ENCODE measurements around the gene ATF6.
A peak's percentile ranks its signal among the peaks of the same experiment; 100 is the strongest.

Gene ATF6

DNA sequence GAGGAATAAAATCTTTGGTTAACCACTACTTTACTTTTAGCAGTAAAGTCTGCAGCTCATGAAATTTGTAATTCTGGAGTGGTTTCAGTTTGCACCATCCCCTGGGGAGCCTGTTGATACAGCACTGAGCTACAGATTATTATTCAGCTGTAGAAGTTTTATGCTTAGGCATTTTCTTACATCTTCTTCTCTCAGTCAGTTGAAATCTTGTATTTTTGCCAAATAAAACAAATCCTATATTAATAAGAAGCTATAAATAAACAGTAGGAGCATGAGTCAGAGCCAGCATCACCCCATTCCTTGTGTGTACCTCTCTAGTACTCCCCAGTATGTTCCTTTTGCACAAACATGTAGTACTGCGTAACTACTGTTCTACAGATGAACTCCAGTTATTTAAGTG, 118.9 kb downstream of the ATF6 start:
- no peak for TF ChIP-seq CTCF (IDR thresholded peaks at IDR 0.05; ENCODE audit: insufficient read depth, low read length, missing control alignments)
- ChIA-PET POLR2A (no interaction called here), CTCF (interaction anchor here (0.8 to 3.2 kb wide), 6 partner anchors 20 to 156 kb away, joined by 3 to 18 read pairs (median 3); partner anchors contain the start of gene OLFML2B)
- DNase-seq (ENCODE audit: low read depth, low spot score) = peak; percentile 76
- H3K4me3 ChIP-seq (ENCODE audit: low read depth, low read length) = no peak overlapping the region

DNA sequence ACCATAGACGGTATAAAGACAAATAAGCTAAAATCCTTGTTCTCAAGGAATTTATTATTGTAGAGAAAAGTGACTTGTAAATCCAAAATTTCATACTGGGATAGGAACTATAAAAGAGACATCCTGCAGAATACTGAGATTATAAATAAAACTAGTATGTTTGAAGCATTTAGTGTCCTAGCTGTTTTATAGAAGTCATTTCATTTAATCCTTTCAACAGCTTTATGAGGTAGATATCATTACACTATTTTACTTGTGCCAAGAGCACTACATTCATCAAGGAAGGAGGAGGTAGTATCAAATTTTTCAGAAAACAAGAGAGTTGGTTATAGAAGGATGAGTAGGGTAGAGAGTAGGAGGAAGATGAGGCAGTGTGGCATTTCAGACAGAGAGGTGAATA, 119.6 kb downstream of the ATF6 start:
- POLR2A ChIA-PET = no interaction called here
- TF ChIP-seq CTCF (IDR thresholded peaks at IDR 0.05; ENCODE audit: insufficient read depth, low read length, missing control alignments) = no peak
- no peak for DNase-seq (ENCODE audit: low read depth, low spot score)
- CTCF ChIA-PET = interaction anchor here (0.8 to 3.2 kb wide), 5 partner anchors 21 to 155 kb away, joined by 3 to 18 read pairs (median 3); partner anchors contain the start of gene OLFML2B
- no peak overlapping the region for H3K4me3 ChIP-seq (ENCODE audit: low read depth, low read length)

DNA sequence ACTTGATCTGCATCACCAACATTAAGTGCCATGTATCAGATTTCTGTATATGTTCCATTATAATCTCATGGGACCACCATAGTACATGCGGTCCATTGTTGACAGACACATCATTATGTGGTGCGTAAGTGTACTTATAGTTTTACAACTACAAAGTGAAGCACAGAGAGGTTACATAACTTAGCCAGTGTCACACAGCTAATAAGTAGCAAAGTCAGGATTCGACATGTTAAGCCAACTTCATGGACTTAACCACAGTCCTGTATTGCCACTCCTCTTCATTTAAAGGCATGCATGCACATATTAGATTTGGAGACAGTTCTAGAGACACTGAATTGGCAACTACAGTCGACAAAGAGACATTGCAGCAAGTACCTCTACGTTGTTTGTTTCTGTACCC, 120.5 kb downstream of the ATF6 start:
- no peak for TF ChIP-seq CTCF (IDR thresholded peaks at IDR 0.05; ENCODE audit: insufficient read depth, low read length, missing control alignments)
- no peak overlapping the region for H3K4me3 ChIP-seq (ENCODE audit: low read depth, low read length)
- ChIA-PET CTCF (no interaction called here), POLR2A (no interaction called here)
- no peak for DNase-seq (ENCODE audit: low read depth, low spot score)

GRCh38 chr1:161887730-161888287, 121.7 kb downstream of the ATF6 start:
- no peak for DNase-seq (ENCODE audit: low read depth, low spot score)
- ChIA-PET CTCF (no interaction called here), POLR2A (no interaction called here)
- H3K4me3 ChIP-seq (ENCODE audit: low read depth, low read length) = no peak overlapping the region
- no peak for TF ChIP-seq CTCF (IDR thresholded peaks at IDR 0.05; ENCODE audit: insufficient read depth, low read length, missing control alignments)

GRCh38 chr1:161890574-161890973, 124.5 kb downstream of the ATF6 start:
- no peak overlapping the region for H3K4me3 ChIP-seq (ENCODE audit: low read depth, low read length)
- no peak for DNase-seq (ENCODE audit: low read depth, low spot score)
- ChIA-PET POLR2A (no interaction called here), CTCF (no interaction called here)
- TF ChIP-seq CTCF (IDR thresholded peaks at IDR 0.05; ENCODE audit: insufficient read depth, low read length, missing control alignments) = no peak

GRCh38 chr1:161899091-161899490, 133.0 kb downstream of the ATF6 start:
- no peak overlapping the region for H3K4me3 ChIP-seq (ENCODE audit: low read depth, low read length)
- ChIA-PET CTCF (no interaction called here), POLR2A (no interaction called here)
- no peak for DNase-seq (ENCODE audit: low read depth, low spot score)
- no peak for TF ChIP-seq CTCF (IDR thresholded peaks at IDR 0.05; ENCODE audit: insufficient read depth, low read length, missing control alignments)

Data from AG04449 (cell line).